Spleen (tissue), 11 donors: ENCODE data around the gene GRK3. TPM values are rescaled to one million over a fixed set of nuclear protein-coding genes. Genes with fewer than 3 reads are reported as not detected.
"Not testable (repeated sequence)": the region's sequence is repeated elsewhere in the genome, so short reads cannot be mapped to it uniquely, and the experiment has no call there.

ENCODE experiments used
- DNase-seq: peaks from one replicate; pipeline ENCODE4 v3.0.0-alpha.2; 2020
- H3K27ac ChIP-seq, 8 donors: fragments of 200-600 bp; sonication (generic) in 7 of 8; 1 replicate in 4 of 8; 2 replicates in 4 of 8; pipeline versions ENCODE4 v1.5.0 to v1.8.0; 2016 to 2021; ENCODE audit warnings: inconsistent platforms in 4 of 8, mild to moderate bottlenecking in 4 of 8, moderate library complexity in 1 of 8
- H3K27me3 ChIP-seq, 7 donors: fragments of 200-600 bp; sonication (generic) in 6 of 7; replicated peaks in 1 of 7; 1 replicate in 4 of 7; 2 replicates in 3 of 7; pipeline versions ENCODE4 v1.5.0 to v1.8.0; 2016 to 2021; ENCODE audit warnings: inconsistent platforms in 3 of 7, mild to moderate bottlenecking in 1 of 7
- H3K36me3 ChIP-seq, 6 donors: fragments of 200-600 bp; sonication (generic) in 5 of 6; 1 replicate in 4 of 6; 2 replicates in 2 of 6; pipeline versions ENCODE4 v1.5.0 to v1.8.0; 2016 to 2021; ENCODE audit warnings: inconsistent platforms in 2 of 6
- H3K4me1 ChIP-seq, 6 donors: fragments of 200-600 bp; sonication (generic) in 5 of 6; 1 replicate in 3 of 6; 2 replicates in 3 of 6; pipeline versions ENCODE4 v1.5.0 to v1.8.0; 2016 to 2021; ENCODE audit warnings: inconsistent platforms in 3 of 6
- H3K4me3 ChIP-seq, 8 donors: fragments of 200-600 bp; sonication (generic) in 7 of 8; 1 replicate in 4 of 8; 2 replicates in 4 of 8; pipeline versions ENCODE4 v1.5.0 to v1.8.0; 2016 to 2021; ENCODE audit warnings: inconsistent platforms in 4 of 8, mild to moderate bottlenecking in 4 of 8, moderate library complexity in 2 of 8
- H3K9me3 ChIP-seq, 8 donors: fragments of 200-600 bp; sonication (generic) in 7 of 8; 1 replicate in 4 of 8; 2 replicates in 4 of 8; pipeline versions ENCODE4 v1.5.0 to v1.8.0; 2016 to 2021; ENCODE audit warnings: inconsistent platforms in 4 of 8
- POLR2A ChIP-seq, 3 donors: fragments of 450-650 bp; IDR thresholded peaks; one replicate each; pipeline ENCODE4 v1.5.1; 2017; ENCODE audit warnings: antibody characterized with exemption in 3 of 3, mild to moderate bottlenecking in 1 of 3
- POLR2AphosphoS5 ChIP-seq, 3 donors: sonication (generic); formaldehyde crosslinking; IDR thresholded peaks; one replicate each; pipeline ENCODE4 v1.5.1; 2017; ENCODE audit warnings: antibody characterized with exemption in 3 of 3
- WGBS, 5 donors: extraction: QIAGEN DNeasy Blood & Tissue Kit in 3 of 5; methylation state at CpG; one replicate each; pipeline versions ENCODE4 v1.1.5 to v1.1.7; 2013 to 2018; 5-methylcytosine and 5-hydroxymethylcytosine counted together
- intact Hi-C: fragments of 100-400 bp; cut with DNase I; formaldehyde crosslinking; loops from one replicate; pipeline ENCODE4 v1.15.0; 2023; ENCODE audit warnings: low total_unique reads
- polyA plus RNA-seq, 3 donors: library from polyadenylated mRNA; stranded (reverse); fragments of 200-250 nt; gene quantifications; one replicate each; pipeline ENCODE4 v1.2.1, GENCODE V29; 2013
- total RNA-seq, 7 donors: library from RNA; depleted of rRNA in 3 of 7; stranded (reverse); fragments of >200 nt in 3 of 7; fragmentation: NEBNext Ultra II Directional in 4 of 7; extraction: Animal tissue kit (Norgen Biotek cat#: 25700) in 4 of 7; gene quantifications; one replicate each; pipeline versions ENCODE4 v1.1.0 to v1.2.1, GENCODE V29; 2016 to 2021
- TF ChIP-seq, protein P1 (sequence below), 11 experiments: fragments of 200-600 bp in 7 of 11; fragments of 450-650 bp in 4 of 11; sonication (generic) in 4 of 11; IDR thresholded peaks in 8 of 11; conservative IDR thresholded peaks in 3 of 11; 1 replicate in 7 of 11; 2 replicates in 4 of 11; pipeline versions ENCODE4 v1.4.0 to v1.8.0; 2016 to 2021; ENCODE audit warnings: antibody characterized with exemption in 11 of 11, inconsistent platforms in 4 of 11, mild to moderate bottlenecking in 1 of 11
- donor health status: healthy with polysubstance abuse.
- donor health status: DM: no; HTN: no; CAD: no; lungs with moderate emphysema.
- donor health status: DM: no; HTN: no; CAD: no.
- donor health status: Bipolar disorder and iron deficiency.
- donor health status: healthy.
- donor health status: DM: no; HTN: no; CAD: no.
- donor health status: DM: yes; HTN: yes; CAD: no.

The GRK3 gene
- total and polyA plus RNA-seq, 10 donors: 9.3 to 60.7 (median 45.7) TPM

DNA sequence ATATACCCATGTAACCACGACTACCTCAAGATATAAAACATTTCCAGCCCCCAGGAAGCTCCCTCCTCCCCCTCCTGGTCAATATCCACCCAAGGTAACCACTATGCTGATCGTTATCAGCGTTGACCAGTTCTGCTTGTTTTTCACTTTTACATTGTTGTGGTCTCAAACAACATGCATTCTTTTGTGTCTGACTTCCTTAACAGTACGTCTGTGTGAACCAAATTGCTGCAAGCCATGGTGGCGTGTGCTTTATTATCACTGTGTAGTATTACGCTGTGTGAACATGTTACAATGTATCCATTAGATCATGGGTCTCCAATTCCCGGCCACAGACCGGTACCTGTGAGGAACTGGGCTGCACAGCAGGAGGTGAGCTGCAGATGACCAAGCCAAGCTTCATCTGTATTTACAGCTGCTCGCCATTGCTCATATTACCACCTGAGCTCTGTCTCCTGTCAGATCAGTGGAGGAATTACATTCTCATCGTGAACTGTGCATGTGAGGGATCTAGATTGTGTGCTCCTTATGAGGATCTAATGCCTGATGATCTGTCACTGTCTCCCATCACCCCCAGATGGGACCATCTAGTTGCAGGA lies 15.5 kb upstream of the GRK3 start:
- no peak for DNase-seq
- H3K27ac ChIP-seq: no peak overlapping the region
- no peak overlapping the region for H3K4me3 ChIP-seq
- H3K36me3 ChIP-seq: no peaks in the 10 kb centered on the region
- TF ChIP-seq POLR2A (IDR thresholded peaks at IDR 0.05) (no peak), POLR2AphosphoS5 (IDR thresholded peaks at IDR 0.05) (no peak)
- TF ChIP-seq, protein P1, sequence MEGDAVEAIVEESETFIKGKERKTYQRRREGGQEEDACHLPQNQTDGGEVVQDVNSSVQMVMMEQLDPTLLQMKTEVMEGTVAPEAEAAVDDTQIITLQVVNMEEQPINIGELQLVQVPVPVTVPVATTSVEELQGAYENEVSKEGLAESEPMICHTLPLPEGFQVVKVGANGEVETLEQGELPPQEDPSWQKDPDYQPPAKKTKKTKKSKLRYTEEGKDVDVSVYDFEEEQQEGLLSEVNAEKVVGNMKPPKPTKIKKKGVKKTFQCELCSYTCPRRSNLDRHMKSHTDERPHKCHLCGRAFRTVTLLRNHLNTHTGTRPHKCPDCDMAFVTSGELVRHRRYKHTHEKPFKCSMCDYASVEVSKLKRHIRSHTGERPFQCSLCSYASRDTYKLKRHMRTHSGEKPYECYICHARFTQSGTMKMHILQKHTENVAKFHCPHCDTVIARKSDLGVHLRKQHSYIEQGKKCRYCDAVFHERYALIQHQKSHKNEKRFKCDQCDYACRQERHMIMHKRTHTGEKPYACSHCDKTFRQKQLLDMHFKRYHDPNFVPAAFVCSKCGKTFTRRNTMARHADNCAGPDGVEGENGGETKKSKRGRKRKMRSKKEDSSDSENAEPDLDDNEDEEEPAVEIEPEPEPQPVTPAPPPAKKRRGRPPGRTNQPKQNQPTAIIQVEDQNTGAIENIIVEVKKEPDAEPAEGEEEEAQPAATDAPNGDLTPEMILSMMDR (IDR thresholded peaks at IDR 0.05 in 8 of 11, conservative IDR thresholded peaks at IDR 0.05 in 3 of 11): no peak
- H3K9me3 ChIP-seq: peaks cover 0 to 8% (median 2%) of the 10 kb centered on the region in 8 donors
- peaks cover 4 to 36% (median 15%) of the 10 kb centered on the region in 6 donors for H3K4me1 ChIP-seq
- WGBS, 5 donors: 69 to 81% (median 71%) methylated on average over 10 of the region's 10 CpGs
- intact Hi-C loops: no loop called here
- H3K27me3 ChIP-seq: no peaks in the 10 kb centered on the region

DNA sequence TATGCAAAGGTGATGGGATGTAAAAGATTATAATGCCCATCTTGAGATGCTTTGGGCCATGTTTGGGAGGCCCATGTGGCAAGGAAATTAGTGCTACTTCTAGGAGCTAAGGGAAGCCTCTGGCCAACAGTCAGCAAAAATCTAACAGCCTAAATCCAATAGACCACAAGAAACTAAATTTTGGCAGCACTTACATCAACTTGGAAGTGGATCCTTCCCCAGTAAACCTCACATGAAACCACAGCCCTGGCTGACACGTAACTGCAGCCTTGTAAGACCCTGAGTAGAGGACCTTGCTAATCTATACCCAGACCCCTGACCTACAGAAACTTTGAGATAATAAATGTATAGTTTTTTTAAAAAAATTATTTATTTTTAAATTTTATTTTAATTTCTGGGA lies 13.1 kb upstream of the GRK3 start:
- no peaks in the 10 kb centered on the region for H3K27me3 ChIP-seq
- H3K36me3 ChIP-seq: no peaks in the 10 kb centered on the region
- H3K4me1 ChIP-seq: peaks cover 0 to 35% (median 10%) of the 10 kb centered on the region in 6 donors
- peaks cover 0 to 8% (median 2%) of the 10 kb centered on the region in 8 donors for H3K9me3 ChIP-seq
- no peak for DNase-seq
- no peak overlapping the region for H3K27ac ChIP-seq
- no peak for TF ChIP-seq POLR2AphosphoS5 (IDR thresholded peaks at IDR 0.05)
- no peak for TF ChIP-seq POLR2A (IDR thresholded peaks at IDR 0.05)
- TF ChIP-seq, protein P1 (IDR thresholded peaks at IDR 0.05 in 8 of 11, conservative IDR thresholded peaks at IDR 0.05 in 3 of 11): no peak
- WGBS, 5 donors: 45 to 75% (median 68%) methylated on average over 1 of the region's 1 CpG
- no peak overlapping the region for H3K4me3 ChIP-seq
- intact Hi-C loops: no loop called here

DNA sequence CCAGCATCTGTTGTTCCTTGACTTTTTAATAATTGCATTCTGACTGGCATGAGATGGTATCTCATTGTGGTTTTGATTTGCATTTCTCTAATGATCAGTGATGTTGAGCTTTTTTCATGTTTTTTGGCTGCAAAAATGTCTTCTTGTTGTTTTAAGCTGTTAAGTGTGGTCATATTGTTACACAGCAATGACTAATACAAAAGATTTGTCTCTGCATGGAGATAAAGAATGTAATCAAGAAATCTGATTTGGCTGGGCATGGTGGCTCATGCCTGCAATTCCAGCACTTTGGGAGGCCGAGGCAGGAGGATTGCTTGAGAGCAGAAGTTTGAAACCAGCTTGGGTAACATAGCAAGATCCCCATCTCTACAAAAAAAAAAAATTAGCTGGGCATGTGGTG lies 12.1 kb upstream of the GRK3 start:
- H3K27me3 ChIP-seq, intact Hi-C loops, H3K4me3 ChIP-seq, H3K9me3 ChIP-seq, DNase-seq, H3K36me3 ChIP-seq, H3K27ac ChIP-seq: not testable (repeated sequence)
- H3K4me1 ChIP-seq: peaks cover 0 to 35% (median 10%) of the 10 kb centered on the region in 6 donors
- 82 to 91% (median 86%) methylated on average over 1 of the region's 1 CpG for WGBS, 5 donors

DNA sequence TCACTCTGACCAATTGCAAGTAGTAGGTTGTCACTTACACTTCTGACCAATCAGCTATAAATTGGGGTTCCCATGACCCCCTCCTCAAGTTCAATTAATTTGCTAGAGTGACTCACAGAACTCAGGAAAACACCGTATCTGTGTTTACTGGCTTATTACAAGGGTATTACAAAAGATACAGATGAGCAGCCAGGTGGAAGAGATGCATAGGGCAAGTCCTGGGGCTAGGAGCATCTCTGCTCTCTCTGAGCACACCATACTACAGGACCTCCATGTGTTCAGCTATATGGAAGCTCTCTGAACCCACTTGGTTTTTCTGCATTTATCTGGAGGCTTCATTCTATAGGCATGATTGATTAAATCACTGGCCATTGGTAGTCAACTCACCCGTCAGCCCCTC lies 11.3 kb upstream of the GRK3 start:
- TF ChIP-seq POLR2A (IDR thresholded peaks at IDR 0.05) (no peak), POLR2AphosphoS5 (IDR thresholded peaks at IDR 0.05) (no peak)
- TF ChIP-seq, protein P1 (IDR thresholded peaks at IDR 0.05 in 8 of 11, conservative IDR thresholded peaks at IDR 0.05 in 3 of 11): no peak
- no peak overlapping the region for H3K27ac ChIP-seq
- intact Hi-C loops: no loop called here
- H3K4me3 ChIP-seq: no peak overlapping the region
- no peak for DNase-seq
- peaks cover 0 to 27% (median 10%) of the 10 kb centered on the region in 6 donors for H3K4me1 ChIP-seq
- H3K9me3 ChIP-seq: peaks cover 0 to 8% (median 2%) of the 10 kb centered on the region in 8 donors
- 79 to 88% (median 84%) methylated on average over 2 of the region's 2 CpGs for WGBS, 5 donors
- no peaks in the 10 kb centered on the region for H3K36me3 ChIP-seq
- H3K27me3 ChIP-seq: no peaks in the 10 kb centered on the region
